Measurements from ENCODE around the gene FOSB. TPM values are rescaled to one million over a fixed set of nuclear protein-coding genes. Genes with fewer than 3 reads are reported as not detected.
"Not testable (repeated sequence)": the region's sequence is repeated elsewhere in the genome, so short reads cannot be mapped to it uniquely, and the experiment has no call there.

Gene FOSB
- total and polyA plus RNA-seq, 7 experiments from 2014 or later: 2.1 to 1,925 (median 19.3) TPM

DNA sequence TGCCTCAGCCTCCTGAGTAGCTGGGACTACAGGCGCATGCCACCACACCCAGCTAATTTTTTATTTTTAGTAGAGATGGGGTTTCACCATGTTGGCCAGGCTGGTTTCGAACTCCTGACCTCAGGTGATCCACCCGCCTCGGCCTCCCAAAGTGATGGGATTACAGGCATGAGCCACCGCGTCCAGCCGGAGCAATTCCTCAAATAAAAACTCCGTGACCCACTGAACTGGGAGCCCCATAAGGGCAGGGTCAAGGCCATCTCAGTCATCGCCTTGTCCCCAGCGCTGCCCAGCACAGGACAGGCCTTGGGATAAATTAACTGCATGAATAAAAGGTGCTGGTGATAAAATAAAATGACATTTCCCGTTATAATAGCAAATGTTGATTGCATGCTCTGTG, 37.9 kb upstream of the FOSB start:
- H3K27ac Mint-ChIP-seq; H3K36me3 Mint-ChIP-seq; H3K27ac ChIP-seq (ENCODE audit: low read depth, low read length); H3K9me3 ChIP-seq (ENCODE audit: control insufficient read depth in 2 of 3, low read length in 3 of 3); H3K4me1 ChIP-seq (ENCODE audit: control insufficient read depth in 2 of 2, insufficient read depth in 2 of 2, low read length in 2 of 2); H3K27me3 ChIP-seq (ENCODE audit: control insufficient read depth in 2 of 2, insufficient read depth in 2 of 2, low read length in 2 of 2); H3K9me3 Mint-ChIP-seq; DNase-seq; H3K36me3 ChIP-seq (ENCODE audit: control insufficient read depth in 2 of 3, insufficient read depth in 3 of 3, low read length in 3 of 3); ATAC-seq; H3K4me3 ChIP-seq (ENCODE audit: low read length); intact Hi-C loops (cut with micrococcal nuclease): not testable (repeated sequence)
- Mint-ChIP-seq H3K27me3 (peaks cover 0 to 26% (median 3%) of the 10 kb centered on the region in 5 donors), H3K4me1 (peaks cover 0 to 14% (median 9%) of the 10 kb centered on the region in 7 donors), H3K4me3 (peak overlapping the region in 1 of 10 donors; percentile 50)
- POLR2A ChIA-PET: interaction anchor here (1.0 kb wide), 1 partner anchor 51 kb away, joined by 3 read pairs; no protein-coding TSS in a partner anchor
- CTCF ChIA-PET: interaction anchor here (0.6 kb wide), 1 partner anchor 51 kb away, joined by 3 read pairs; no protein-coding TSS in a partner anchor

DNA sequence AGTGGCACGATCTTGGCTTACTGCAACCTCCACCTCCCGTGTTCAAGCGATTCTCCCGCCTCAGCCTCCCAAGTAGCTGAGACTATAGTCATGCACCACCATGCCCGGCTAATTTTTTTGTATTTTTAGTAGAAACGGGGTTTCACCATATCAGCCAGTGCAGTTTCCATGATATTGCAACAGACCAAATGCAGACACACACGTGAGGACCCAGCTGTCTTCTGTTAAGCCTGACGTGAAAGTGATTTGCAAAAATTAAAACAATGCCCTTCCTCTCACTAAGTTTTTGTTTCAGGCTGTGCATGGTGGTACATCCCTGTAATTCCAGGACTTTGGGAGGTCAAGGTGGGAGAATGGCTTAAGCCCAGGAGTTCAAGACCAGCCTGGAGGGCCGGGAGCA, 36.8 kb upstream of the FOSB start:
- POLR2A ChIA-PET: interaction anchor here (1.0 to 1.2 kb wide), 2 partner anchors 49 to 69 kb away, joined by 3 to 5 read pairs; no protein-coding TSS in a partner anchor

DNA sequence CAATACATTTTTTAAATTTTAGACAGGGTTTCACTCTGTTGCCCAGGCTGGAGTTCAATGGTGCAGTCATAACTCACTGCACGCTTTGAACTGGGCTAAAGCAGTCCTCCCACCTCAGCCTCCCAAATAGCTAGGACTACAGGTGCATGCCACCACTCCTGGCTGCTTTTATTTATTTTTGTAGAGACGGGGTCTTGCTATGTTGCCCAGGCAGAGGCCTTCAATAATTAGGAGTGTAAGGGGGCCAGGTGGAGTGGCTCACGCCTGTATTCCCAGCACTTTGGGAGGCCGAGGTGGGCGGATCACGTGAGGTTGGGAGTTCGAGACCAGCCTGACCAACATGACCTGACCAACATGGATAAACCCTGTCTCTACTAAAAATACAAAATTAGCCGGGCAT, 35.3 kb upstream of the FOSB start:
- intact Hi-C loops (cut with micrococcal nuclease); H3K36me3 ChIP-seq (ENCODE audit: control insufficient read depth in 2 of 3, insufficient read depth in 3 of 3, low read length in 3 of 3); H3K27ac ChIP-seq (ENCODE audit: low read depth, low read length); H3K9me3 Mint-ChIP-seq; H3K4me3 Mint-ChIP-seq; H3K36me3 Mint-ChIP-seq; H3K4me3 ChIP-seq (ENCODE audit: low read length); H3K27me3 ChIP-seq (ENCODE audit: control insufficient read depth in 2 of 2, insufficient read depth in 2 of 2, low read length in 2 of 2); H3K27ac Mint-ChIP-seq; ATAC-seq; DNase-seq; H3K4me1 ChIP-seq (ENCODE audit: control insufficient read depth in 2 of 2, insufficient read depth in 2 of 2, low read length in 2 of 2); H3K9me3 ChIP-seq (ENCODE audit: control insufficient read depth in 2 of 3, low read length in 3 of 3); H3K4me1 Mint-ChIP-seq: not testable (repeated sequence)
- POLR2A ChIA-PET: interaction anchor here (0.7 kb wide), 1 partner anchor 69 kb away, joined by 4 read pairs; no protein-coding TSS in a partner anchor
- peaks cover 0 to 27% (median 3%) of the 10 kb centered on the region in 5 donors for H3K27me3 Mint-ChIP-seq
- CTCF ChIA-PET: interaction anchor here (2.2 kb wide), 1 partner anchor 46 kb away, joined by 7 read pairs; no protein-coding TSS in a partner anchor

More for the DNA sequence above, 36.8 kb upstream of the FOSB start:
- Mint-ChIP-seq H3K27me3 (peaks cover 0 to 28% (median 3%) of the 10 kb centered on the region in 5 donors), H3K4me3 (peak overlapping the region in 1 of 10 donors; percentile 39), H3K4me1 (peaks cover 0 to 14% (median 7%) of the 10 kb centered on the region in 7 donors)
- H3K4me1 ChIP-seq (ENCODE audit: control insufficient read depth in 2 of 2, insufficient read depth in 2 of 2, low read length in 2 of 2); H3K9me3 ChIP-seq (ENCODE audit: control insufficient read depth in 2 of 3, low read length in 3 of 3); H3K36me3 Mint-ChIP-seq; H3K27me3 ChIP-seq (ENCODE audit: control insufficient read depth in 2 of 2, insufficient read depth in 2 of 2, low read length in 2 of 2); H3K9me3 Mint-ChIP-seq; intact Hi-C loops (cut with micrococcal nuclease); H3K36me3 ChIP-seq (ENCODE audit: control insufficient read depth in 2 of 3, insufficient read depth in 3 of 3, low read length in 3 of 3); H3K27ac ChIP-seq (ENCODE audit: low read depth, low read length); H3K27ac Mint-ChIP-seq; H3K4me3 ChIP-seq (ENCODE audit: low read length); DNase-seq: not testable (repeated sequence)
- CTCF ChIA-PET: interaction anchor here (0.7 to 2.2 kb wide), 2 partner anchors 8 to 48 kb away, joined by 3 to 7 read pairs; no protein-coding TSS in a partner anchor
- peak; percentile 40 for ATAC-seq

DNA sequence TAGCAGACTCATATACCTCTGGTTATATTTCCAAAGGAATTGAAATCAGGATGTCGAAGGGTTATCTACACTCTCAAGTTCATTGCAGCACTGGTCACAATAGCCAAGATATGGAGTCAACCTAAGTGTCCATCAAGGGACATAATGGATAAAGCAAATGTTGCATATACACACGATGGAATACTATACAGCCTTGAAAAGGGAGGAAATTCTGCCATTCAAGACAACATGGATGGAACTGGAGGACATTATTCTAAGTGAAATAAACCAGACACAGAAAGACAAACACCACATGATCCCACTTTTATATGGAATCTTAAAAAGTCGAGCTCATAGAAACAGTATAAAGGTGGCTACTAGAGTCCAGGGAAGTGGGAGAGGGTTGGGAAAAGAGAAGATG, 30.5 kb upstream of the FOSB start:
- no peaks in the 10 kb centered on the region for H3K9me3 ChIP-seq (ENCODE audit: control insufficient read depth in 2 of 3, low read length in 3 of 3)
- H3K4me1 ChIP-seq (ENCODE audit: control insufficient read depth in 2 of 2, insufficient read depth in 2 of 2, low read length in 2 of 2): peaks cover 8 to 12% of the 10 kb centered on the region in 2 donors
- CTCF ChIA-PET: interaction anchor here (0.7 to 8.3 kb wide), 4 partner anchors 31 to 49 kb away, joined by 4 to 217 read pairs (median 22); partner anchors contain the start of gene FOSB
- no peak overlapping the region for H3K27ac ChIP-seq (ENCODE audit: low read depth, low read length)
- no peaks in the 10 kb centered on the region for H3K27me3 ChIP-seq (ENCODE audit: control insufficient read depth in 2 of 2, insufficient read depth in 2 of 2, low read length in 2 of 2)
- no peaks in the 10 kb centered on the region for H3K36me3 ChIP-seq (ENCODE audit: control insufficient read depth in 2 of 3, insufficient read depth in 3 of 3, low read length in 3 of 3)
- Mint-ChIP-seq H3K27me3 (peaks cover 0 to 3% (median 0%) of the 10 kb centered on the region in 5 donors), H3K9me3 (no peaks in the 10 kb centered on the region), H3K27ac (no peak overlapping the region), H3K4me1 (peaks cover 12 to 16% (median 13%) of the 10 kb centered on the region in 7 donors), H3K36me3 (no peaks in the 10 kb centered on the region), H3K4me3 (peak overlapping the region in 1 of 10 donors; percentile 5)
- DNase-seq: no peak
- intact Hi-C loops (cut with micrococcal nuclease): no loop called here
- no peak for ATAC-seq
- POLR2A ChIA-PET: interaction anchor here (0.5 to 1.9 kb wide), 2 partner anchors 41 to 67 kb away, joined by 5 to 6 read pairs; no protein-coding TSS in a partner anchor
- H3K4me3 ChIP-seq (ENCODE audit: low read length): no peak overlapping the region

- Histone ChIP-seq H3K36me3 (ENCODE audit: control insufficient read depth in 2 of 3, insufficient read depth in 3 of 3, low read length in 3 of 3) (no peaks in the 10 kb centered on the region), H3K4me1 (ENCODE audit: control insufficient read depth in 2 of 2, insufficient read depth in 2 of 2, low read length in 2 of 2) (peaks cover 20 to 24% of the 10 kb centered on the region in 2 donors), H3K27ac (ENCODE audit: low read depth, low read length) (peak overlapping the region; percentile 69), H3K9me3 (ENCODE audit: control insufficient read depth in 2 of 3, low read length in 3 of 3) (no peaks in the 10 kb centered on the region), H3K27me3 (ENCODE audit: control insufficient read depth in 2 of 2, insufficient read depth in 2 of 2, low read length in 2 of 2) (no peaks in the 10 kb centered on the region), H3K4me3 (ENCODE audit: low read length) (no peak overlapping the region)
- DNase-seq (no peak), ATAC-seq (no peak)
- Mint-ChIP-seq H3K27ac (no peak overlapping the region), H3K4me3 (peak overlapping the region in 8 of 10 donors; percentile 38 to 82 (median 67)), H3K4me1 (peaks cover 20 to 30% (median 28%) of the 10 kb centered on the region in 7 donors), H3K27me3 (peaks cover 0 to 5% (median 0%) of the 10 kb centered on the region in 5 donors), H3K36me3 (no peaks in the 10 kb centered on the region), H3K9me3 (peaks cover 0 to 1% (median 0%) of the 10 kb centered on the region in 11 donors)
- CTCF ChIA-PET: interaction anchor here (0.7 to 8.3 kb wide), 25 partner anchors 8 to 233 kb away, joined by 3 to 217 read pairs (median 4); partner anchors contain the start of gene FOSB
- intact Hi-C loops (cut with micrococcal nuclease): loop anchor here (1.0 to 2.0 kb wide), 8 partner anchors 11 to 206 kb away; partner anchors contain the start of genes FOSB (in 1 of the 2) and VASP (in 1 of the 2)
- POLR2A ChIA-PET: interaction anchor here (0.9 to 2.8 kb wide), 11 partner anchors 10 to 67 kb away, joined by 3 to 64 read pairs (median 5); partner anchors contain the start of gene FOSB
Observed at GRCh38 chr19:45439190-45439568, 28.6 kb upstream of the FOSB start.

DNA sequence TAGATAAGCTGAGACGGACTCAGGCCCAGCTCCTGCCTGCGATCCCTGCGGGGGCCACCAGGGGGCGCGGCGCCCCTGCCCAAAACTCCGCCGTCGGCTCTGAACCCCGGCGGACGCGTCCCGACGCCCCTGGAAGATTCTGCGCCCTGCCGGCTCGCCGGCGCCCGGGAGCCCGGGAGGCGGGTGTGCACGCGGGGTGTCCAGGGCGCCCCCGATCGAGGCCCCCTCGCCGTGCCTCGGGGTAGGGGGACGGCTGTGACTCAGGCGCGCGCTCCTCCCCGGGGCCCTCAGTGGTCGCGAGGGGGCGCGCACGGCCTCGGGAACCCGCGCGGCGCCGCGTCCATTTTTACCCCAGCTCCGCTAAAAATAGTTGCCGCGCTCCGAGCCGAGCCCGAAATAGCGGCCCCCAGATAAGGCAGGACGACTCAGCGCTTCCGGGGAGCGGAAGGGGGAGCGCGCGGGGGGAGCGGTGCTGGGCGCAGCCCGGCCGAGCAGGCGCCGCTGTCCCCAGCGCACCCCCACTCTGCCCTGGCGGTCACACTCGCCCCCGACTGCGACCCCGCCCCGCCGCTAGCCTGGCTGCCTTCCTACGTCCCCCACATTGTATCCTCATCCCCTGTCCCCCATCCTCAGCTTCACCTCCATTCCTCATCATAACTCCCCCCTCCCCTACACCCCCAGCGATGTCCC, 28.1 kb upstream of the FOSB start:
- Mint-ChIP-seq H3K27me3 (peaks cover 0 to 5% (median 0%) of the 10 kb centered on the region in 5 donors), H3K4me1 (peaks cover 26 to 35% (median 33%) of the 10 kb centered on the region in 7 donors), H3K9me3 (peaks cover 0 to 1% (median 0%) of the 10 kb centered on the region in 11 donors), H3K4me3 (peak overlapping the region; percentile 68 to 83 (median 77)), H3K27ac (peak overlapping the region in 4 of 9 donors; percentile 51 to 91 (median 74)), H3K36me3 (no peaks in the 10 kb centered on the region)
- ChIA-PET POLR2A (interaction anchor here (0.6 to 2.8 kb wide), 12 partner anchors 10 to 204 kb away, joined by 3 to 64 read pairs (median 4); partner anchors contain the start of gene FOSB), CTCF (interaction anchor here (0.6 to 8.3 kb wide), 27 partner anchors 8 to 1162 kb away, joined by 3 to 217 read pairs (median 4); partner anchors contain the start of gene FOSB)
- H3K27ac ChIP-seq (ENCODE audit: low read depth, low read length): peak overlapping the region; percentile 69
- DNase-seq: peak; percentile 75 to 95 (median 86)
- no peaks in the 10 kb centered on the region for H3K27me3 ChIP-seq (ENCODE audit: control insufficient read depth in 2 of 2, insufficient read depth in 2 of 2, low read length in 2 of 2)
- intact Hi-C loops (cut with micrococcal nuclease): loop anchor here (1.0 to 5.0 kb wide), 9 partner anchors 11 to 253 kb away; partner anchors contain the start of genes FOSB (in 1 of the 2), QPCTL (in 1 of the 2), SNRPD2 (in 1 of the 2) and VASP (in 1 of the 2)
- H3K4me1 ChIP-seq (ENCODE audit: control insufficient read depth in 2 of 2, insufficient read depth in 2 of 2, low read length in 2 of 2): peaks cover 24% of the 10 kb centered on the region in 2 donors
- ATAC-seq: peak; percentile 72
- peak overlapping the region; percentile 57 for H3K4me3 ChIP-seq (ENCODE audit: low read length)
- H3K9me3 ChIP-seq (ENCODE audit: control insufficient read depth in 2 of 3, low read length in 3 of 3): no peaks in the 10 kb centered on the region
- no peaks in the 10 kb centered on the region for H3K36me3 ChIP-seq (ENCODE audit: control insufficient read depth in 2 of 3, insufficient read depth in 3 of 3, low read length in 3 of 3)
